Cardiac muscle cell (in vitro differentiated cells and primary cell): ENCODE measurements around the gene KCNJ5. TPM values are rescaled to one million over a fixed set of nuclear protein-coding genes. Genes with fewer than 3 reads are reported as not detected.

Source experiments
- DNase-seq, 2 donors: peaks; one replicate each; pipeline versions ENCODE4 v3.0.0 to v3.0.0-alpha.2; 2010 to 2017; ENCODE audit warnings: low read depth in 1 of 2, low spot score in 1 of 2
- H3K27ac ChIP-seq: fragments of 200-600 bp; sonication (generic); 2 replicates; pipeline ENCODE4 v1.5.1; 2016
- H3K27me3 ChIP-seq: fragments of 200-600 bp; sonication (generic); 2 replicates; pipeline ENCODE4 v1.6.0; 2016; ENCODE audit warnings: control low read depth
- H3K36me3 ChIP-seq: fragments of 200-600 bp; sonication (generic); 2 replicates; pipeline ENCODE4 v1.5.1; 2016; ENCODE audit warnings: control low read depth
- H3K4me1 ChIP-seq: fragments of 200-600 bp; sonication (generic); 2 replicates; pipeline ENCODE4 v1.8.1; 2017; ENCODE audit warnings: low read depth, mild to moderate bottlenecking, mixed run types
- H3K4me3 ChIP-seq: fragments of 200-600 bp; sonication (generic); 2 replicates; pipeline ENCODE4 v1.5.1; 2016; ENCODE audit warnings: mild to moderate bottlenecking
- H3K9me3 ChIP-seq: fragments of 200-600 bp; sonication (generic); 2 replicates; pipeline ENCODE4 v1.5.1; 2017; ENCODE audit warnings: low read depth, mild to moderate bottlenecking, control low read depth
- polyA plus RNA-seq: library from polyadenylated mRNA; unstranded; fragments of >200 nt; fragmentation: Nextera tagmentation; extraction: Ambion mirVana; gene quantifications from 2 replicates; pipeline ENCODE4 v1.2.1, GENCODE V29; 2016
- total RNA-seq: library from RNA; depleted of rRNA; stranded (reverse); fragments of >200 nt; gene quantifications from 2 replicates; pipeline ENCODE4 v1.2.3, GENCODE V29; 2016
- TF ChIP-seq, protein P1 (sequence below): IDR thresholded peaks from 2 replicates; pipeline ENCODE4 v1.5.1; 2012; ENCODE audit warnings: low read depth, mild to moderate bottlenecking, low read length

The KCNJ5 gene
- total and polyA plus RNA-seq, 2 experiments from 2014 or later, result 44.8 to 71.8 TPM

- no peaks in the 10 kb centered on the region for H3K36me3 ChIP-seq
- TF ChIP-seq, protein P1, sequence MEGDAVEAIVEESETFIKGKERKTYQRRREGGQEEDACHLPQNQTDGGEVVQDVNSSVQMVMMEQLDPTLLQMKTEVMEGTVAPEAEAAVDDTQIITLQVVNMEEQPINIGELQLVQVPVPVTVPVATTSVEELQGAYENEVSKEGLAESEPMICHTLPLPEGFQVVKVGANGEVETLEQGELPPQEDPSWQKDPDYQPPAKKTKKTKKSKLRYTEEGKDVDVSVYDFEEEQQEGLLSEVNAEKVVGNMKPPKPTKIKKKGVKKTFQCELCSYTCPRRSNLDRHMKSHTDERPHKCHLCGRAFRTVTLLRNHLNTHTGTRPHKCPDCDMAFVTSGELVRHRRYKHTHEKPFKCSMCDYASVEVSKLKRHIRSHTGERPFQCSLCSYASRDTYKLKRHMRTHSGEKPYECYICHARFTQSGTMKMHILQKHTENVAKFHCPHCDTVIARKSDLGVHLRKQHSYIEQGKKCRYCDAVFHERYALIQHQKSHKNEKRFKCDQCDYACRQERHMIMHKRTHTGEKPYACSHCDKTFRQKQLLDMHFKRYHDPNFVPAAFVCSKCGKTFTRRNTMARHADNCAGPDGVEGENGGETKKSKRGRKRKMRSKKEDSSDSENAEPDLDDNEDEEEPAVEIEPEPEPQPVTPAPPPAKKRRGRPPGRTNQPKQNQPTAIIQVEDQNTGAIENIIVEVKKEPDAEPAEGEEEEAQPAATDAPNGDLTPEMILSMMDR, result peak; percentile 84
- DNase-seq, result peak; percentile 64 to 70
- no peak overlapping the region for H3K27ac ChIP-seq
- no peak overlapping the region for H3K4me3 ChIP-seq
- no peaks in the 10 kb centered on the region for H3K9me3 ChIP-seq
- H3K4me1 ChIP-seq, result no peaks in the 10 kb centered on the region
- H3K27me3 ChIP-seq, result peaks cover 19% of the 10 kb centered on the region
Measured at GRCh38 chr11:128848815-128849455, 42.2 kb upstream of the KCNJ5 start.

- Histone ChIP-seq H3K27ac (no peak overlapping the region), H3K4me3 (no peak overlapping the region), H3K4me1 (no peaks in the 10 kb centered on the region), H3K36me3 (no peaks in the 10 kb centered on the region), H3K27me3 (peaks cover 3% of the 10 kb centered on the region), H3K9me3 (no peaks in the 10 kb centered on the region)
- no peak for DNase-seq
- TF ChIP-seq, protein P1, result no peak
Measured at GRCh38 chr11:128852327-128853023, 38.7 kb upstream of the KCNJ5 start.

DNA sequence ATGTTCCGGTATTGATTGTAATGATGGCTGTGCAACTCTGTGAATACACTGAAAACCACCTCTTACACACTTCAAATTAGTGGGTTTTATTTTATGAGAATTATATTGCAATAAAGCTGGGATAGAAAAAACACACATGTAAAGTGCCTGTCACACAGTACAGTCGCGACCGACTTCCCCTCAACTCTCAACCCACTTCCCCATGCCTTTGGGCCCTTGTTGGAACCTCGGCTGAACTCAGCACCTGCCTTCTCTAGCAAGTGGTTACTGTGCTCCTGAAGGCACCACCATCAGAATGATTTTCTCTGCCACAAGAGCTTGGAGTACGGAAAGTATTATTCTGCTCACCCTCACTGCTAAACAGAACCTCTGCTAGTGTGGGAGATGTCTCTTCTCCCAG, 37.6 kb upstream of the KCNJ5 start:
- no peak overlapping the region for H3K4me3 ChIP-seq
- no peaks in the 10 kb centered on the region for H3K36me3 ChIP-seq
- H3K27me3 ChIP-seq, result peaks cover 8% of the 10 kb centered on the region
- no peak overlapping the region for H3K27ac ChIP-seq
- no peaks in the 10 kb centered on the region for H3K9me3 ChIP-seq
- no peak for DNase-seq
- TF ChIP-seq, protein P1, result no peak
- H3K4me1 ChIP-seq, result no peaks in the 10 kb centered on the region

GRCh38 chr11:128854841-128855240, 36.3 kb upstream of the KCNJ5 start:
- no peaks in the 10 kb centered on the region for H3K4me1 ChIP-seq
- H3K27ac ChIP-seq, result no peak overlapping the region
- no peaks in the 10 kb centered on the region for H3K36me3 ChIP-seq
- peaks cover 18% of the 10 kb centered on the region for H3K27me3 ChIP-seq
- H3K4me3 ChIP-seq, result no peak overlapping the region
- TF ChIP-seq, protein P1, result no peak
- no peaks in the 10 kb centered on the region for H3K9me3 ChIP-seq
- no peak for DNase-seq

DNA sequence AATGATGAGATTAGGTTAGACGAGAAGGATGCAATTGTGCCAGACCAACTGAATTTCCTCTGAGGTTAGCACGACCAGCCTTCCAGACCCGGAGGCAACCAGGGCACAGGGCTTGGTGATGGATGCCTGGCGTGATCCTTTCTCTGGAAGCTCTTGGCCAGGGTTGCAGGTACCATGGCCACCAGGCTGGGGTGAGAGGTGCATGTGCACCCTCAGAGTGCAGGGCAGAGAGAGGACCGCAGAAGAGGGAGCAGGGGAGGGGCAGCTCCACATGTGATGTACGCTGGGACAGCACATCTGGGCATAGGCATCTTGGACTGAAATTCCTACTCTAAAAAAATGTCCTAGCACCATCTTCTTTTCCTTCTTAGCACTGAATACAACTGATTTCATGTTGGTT, 34.9 kb upstream of the KCNJ5 start:
- Histone ChIP-seq H3K36me3 (no peaks in the 10 kb centered on the region), H3K9me3 (no peaks in the 10 kb centered on the region), H3K4me3 (no peak overlapping the region), H3K27me3 (peaks cover 18% of the 10 kb centered on the region), H3K27ac (no peak overlapping the region), H3K4me1 (no peaks in the 10 kb centered on the region)
- no peak for DNase-seq
- TF ChIP-seq, protein P1, result no peak
